NCI-H1694 treated with DMSO at 0.1 percent for 48 hours (cell line): ENCODE results near the gene NEDD4.
"Not testable (repeated sequence)": the region's sequence is repeated elsewhere in the genome, so short reads cannot be mapped to it uniquely, and the experiment has no call there.

ENCODE experiments used
- DNase-seq: peaks from one replicate; lab custom pipeline; 2025; lab: John Stamatoyannopoulos, UW

The NEDD4 gene

GRCh38 chr15:55894399-55894965 is 98.9 kb downstream of the NEDD4 start:
- DNase-seq = no peak

DNA sequence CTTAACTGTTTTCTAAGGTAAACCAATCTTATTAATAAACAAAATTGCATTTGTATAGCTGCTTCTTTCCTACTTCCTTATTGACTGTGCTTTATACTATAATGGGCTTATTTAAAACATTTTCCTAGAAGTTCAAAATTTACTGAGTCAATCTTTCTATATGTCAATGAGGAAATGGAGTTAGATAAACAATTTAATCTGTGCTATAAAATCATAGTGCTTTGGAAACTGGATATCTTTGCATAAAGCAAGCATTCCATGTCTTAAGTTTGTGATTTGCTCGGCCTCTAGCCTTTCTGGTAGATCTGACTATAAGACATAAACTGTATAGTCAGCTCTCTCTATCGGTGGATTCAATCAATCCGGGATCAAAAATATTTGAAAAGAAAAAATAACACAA is 99.6 kb downstream of the NEDD4 start:
- DNase-seq = no peak

DNA sequence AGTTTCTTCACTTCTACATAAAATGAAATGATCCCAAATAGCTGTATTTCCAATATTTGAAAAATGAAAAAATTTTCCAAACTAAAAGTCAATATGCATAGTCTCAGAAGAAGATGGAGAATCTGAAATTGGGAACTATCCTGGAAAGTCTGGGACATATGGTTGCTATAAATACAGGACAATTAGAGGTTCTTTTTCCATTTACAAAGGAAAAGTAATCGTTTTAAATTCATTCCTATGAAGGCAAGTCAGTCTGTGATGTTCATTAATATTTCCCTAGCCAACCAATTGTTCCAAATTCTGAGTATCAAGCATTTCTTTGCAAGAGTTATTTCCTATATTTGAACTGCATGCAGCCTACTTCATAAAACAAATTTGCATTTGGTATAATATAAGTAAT is 102.2 kb downstream of the NEDD4 start:
- DNase-seq = no peak

- DNase-seq = no peak
Observed at GRCh38 chr15:55884223-55884622, 109.2 kb downstream of the NEDD4 start.

GRCh38 chr15:55879181-55879580 is 114.2 kb downstream of the NEDD4 start:
- DNase-seq = no peak

GRCh38 chr15:55873024-55873720 is 120.2 kb downstream of the NEDD4 start:
- no peak for DNase-seq

GRCh38 chr15:55872471-55872870 is 120.9 kb downstream of the NEDD4 start:
- DNase-seq = no peak

- no peak for DNase-seq
Observed at GRCh38 chr15:55869660-55870059, 123.8 kb downstream of the NEDD4 start.

DNA sequence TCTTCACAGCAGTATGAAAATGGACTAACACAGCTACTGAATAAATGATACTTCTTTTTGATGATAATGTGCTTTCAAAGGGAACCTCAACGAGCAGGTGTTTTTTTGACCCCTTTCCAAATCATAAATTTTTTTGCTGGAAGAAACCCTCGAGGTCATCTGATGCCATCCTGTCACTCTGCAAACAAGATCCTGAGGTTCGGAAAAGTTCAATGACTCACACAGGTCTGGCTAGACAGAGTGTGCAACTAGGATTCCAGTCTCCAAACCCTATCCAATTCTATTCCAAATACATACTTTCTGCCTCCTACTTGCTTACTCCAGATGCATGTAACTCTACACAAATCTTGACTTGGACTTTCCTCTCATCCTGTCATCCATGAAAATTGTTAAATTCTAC is 124.7 kb downstream of the NEDD4 start:
- DNase-seq = no peak

DNA sequence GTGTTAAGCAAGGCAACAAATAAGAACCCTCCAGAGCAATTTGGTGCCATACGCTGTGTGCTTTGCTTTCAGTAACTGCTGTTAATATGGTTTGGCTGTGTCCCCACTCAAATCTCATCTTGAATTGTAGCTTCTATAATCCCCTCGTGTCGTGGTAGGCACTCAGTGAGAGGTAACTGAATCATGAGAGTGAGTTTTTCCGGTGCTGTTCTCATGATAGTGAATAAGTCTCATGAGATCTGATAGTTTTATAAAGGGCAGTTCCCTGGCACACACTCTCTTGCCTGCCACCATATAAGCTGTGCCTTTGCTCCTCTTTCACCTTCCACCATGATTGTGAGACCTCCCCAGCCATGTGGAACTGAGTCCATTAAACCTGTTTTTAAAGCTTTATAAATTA is 125.1 kb downstream of the NEDD4 start:
- DNase-seq = not testable (repeated sequence)

DNA sequence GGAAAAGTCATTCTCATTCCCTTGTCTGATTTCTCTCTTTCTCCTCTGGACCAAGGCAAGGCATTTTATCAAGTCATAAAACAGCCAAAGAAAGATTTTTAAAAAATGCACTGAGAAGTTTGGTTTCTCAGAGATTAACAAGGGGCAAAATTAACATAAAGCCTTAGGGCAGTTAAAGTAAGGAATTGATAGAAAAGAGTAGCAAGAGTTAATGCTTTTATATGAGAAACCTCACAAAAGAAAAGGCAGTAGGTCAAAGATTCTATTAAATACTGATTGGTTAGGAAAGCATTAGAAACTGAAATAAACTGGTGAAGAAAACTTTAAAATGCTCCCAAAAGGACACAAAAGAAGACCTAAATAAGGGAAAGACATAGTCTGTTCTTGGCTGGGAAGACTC is 129.5 kb downstream of the NEDD4 start:
- DNase-seq = no peak

DNA sequence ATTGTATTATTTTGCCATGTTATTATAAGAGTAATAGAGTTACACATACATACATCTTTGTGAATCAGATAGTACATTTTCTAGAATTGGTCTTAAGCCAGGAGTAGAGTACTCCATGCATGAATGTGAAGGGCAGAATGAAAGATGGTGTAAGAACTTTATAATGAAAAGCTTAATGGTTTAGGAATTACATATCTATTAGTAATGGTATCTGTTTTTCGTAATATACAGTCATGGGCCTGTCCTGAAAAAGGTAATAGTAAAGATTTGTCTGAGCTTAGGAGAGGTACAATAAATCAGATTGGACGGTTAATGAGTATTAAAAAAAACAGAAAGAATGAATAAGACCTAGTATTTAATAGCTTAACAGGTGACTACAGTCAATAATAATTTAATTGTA is 132.3 kb downstream of the NEDD4 start:
- DNase-seq = no peak

DNA sequence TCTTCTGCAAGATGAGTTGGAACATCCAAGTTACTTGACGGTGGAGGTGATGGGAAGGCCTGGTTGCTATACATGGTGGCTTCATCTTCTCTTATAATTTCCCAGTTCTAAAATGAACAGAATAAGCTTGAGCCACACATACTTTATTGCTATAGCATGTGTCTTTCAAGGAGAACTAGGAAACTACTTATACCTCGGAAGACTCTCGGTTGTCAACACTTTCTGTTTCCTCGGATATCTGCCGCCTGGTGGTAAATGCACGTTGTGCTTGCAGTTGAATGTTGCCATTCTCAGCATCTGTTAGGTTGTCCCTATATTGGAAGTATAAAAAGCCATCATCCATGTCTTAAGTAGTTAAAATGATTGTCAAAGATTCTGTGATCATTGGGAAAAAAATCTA is 132.9 kb downstream of the NEDD4 start:
- DNase-seq = no peak

GRCh38 chr15:55859681-55860080 is 133.7 kb downstream of the NEDD4 start:
- no peak for DNase-seq

GRCh38 chr15:55858661-55859060 is 134.8 kb downstream of the NEDD4 start:
- no peak for DNase-seq

- DNase-seq = no peak
Observed at GRCh38 chr15:55856506-55857164, 136.8 kb downstream of the NEDD4 start.

- DNase-seq = no peak
Observed at GRCh38 chr15:55853134-55853533, 140.3 kb downstream of the NEDD4 start.

GRCh38 chr15:55846116-55846707 is 147.2 kb downstream of the NEDD4 start:
- peak; percentile 86 for DNase-seq

DNA sequence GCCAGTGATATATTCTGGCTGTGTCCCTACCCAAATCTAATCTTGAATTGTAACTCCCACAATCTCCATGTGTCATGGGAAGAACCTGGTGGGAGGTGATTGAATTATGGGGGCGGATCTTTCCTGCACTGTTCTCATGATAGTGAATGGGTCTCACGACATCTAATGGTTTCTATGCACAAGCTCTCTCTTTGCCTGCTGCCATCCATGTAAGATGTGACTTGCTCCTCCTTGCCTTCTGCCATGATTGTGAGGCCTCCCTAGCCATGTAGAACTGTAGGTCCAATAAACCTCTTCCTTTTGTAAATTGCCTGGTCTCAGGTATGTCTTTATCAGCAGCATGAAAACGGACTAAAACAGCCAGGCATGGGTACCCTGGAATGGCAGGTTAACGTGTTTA is 150.5 kb downstream of the NEDD4 start:
- not testable (repeated sequence) for DNase-seq

GRCh38 chr15:55835866-55836265 is 157.5 kb downstream of the NEDD4 start:
- no peak for DNase-seq

GRCh38 chr15:55834331-55834730 is 159.1 kb downstream of the NEDD4 start:
- no peak for DNase-seq

GRCh38 chr15:55829826-55830225 is 163.6 kb downstream of the NEDD4 start:
- DNase-seq = no peak

GRCh38 chr15:55827955-55828354 is 165.5 kb downstream of the NEDD4 start:
- DNase-seq = no peak
